Right lobe of liver (tissue), 6 donors: ENCODE results near the gene PCDHA11. TPM values are rescaled to one million over a fixed set of nuclear protein-coding genes. Genes with fewer than 3 reads are reported as not detected.

Experiments used
- ATAC-seq, 4 donors: fragments of 200-7000 bp; cut with Tn5 transposase; one replicate each; pipeline ENCODE4 v1.9.1; 2020; ENCODE audit warnings: mild to moderate bottlenecking in 4 of 4, moderate library complexity in 4 of 4
- DNase-seq, 3 donors: peaks; one replicate each; pipeline ENCODE4 v3.0.0-alpha.2; 2020
- H3K27ac ChIP-seq, 3 donors: fragments of 200-600 bp; one replicate each; pipeline ENCODE4 v1.8.0; 2022
- H3K27me3 ChIP-seq, 2 donors: fragments of 200-600 bp; one replicate each; pipeline ENCODE4 v1.8.0; 2022
- H3K36me3 ChIP-seq, 4 donors: fragments of 200-600 bp; sonication (generic) in 1 of 4; one replicate each; pipeline versions ENCODE4 v1.5.1 to v1.8.0; 2017 to 2022; ENCODE audit warnings: control low read depth in 1 of 4
- H3K4me1 ChIP-seq, 4 donors: fragments of 200-600 bp; sonication (generic) in 1 of 4; one replicate each; pipeline versions ENCODE4 v1.5.1 to v1.8.0; 2017 to 2022; ENCODE audit warnings: control low read depth in 1 of 4
- H3K4me3 ChIP-seq, 3 donors: fragments of 200-600 bp; one replicate each; pipeline ENCODE4 v1.8.0; 2022
- H3K9me3 ChIP-seq, 4 donors: fragments of 200-600 bp; sonication (generic) in 1 of 4; one replicate each; pipeline versions ENCODE4 v1.5.1 to v1.8.0; 2017 to 2022; ENCODE audit warnings: control low read depth in 1 of 4
- POLR2A ChIP-seq: fragments of 450-650 bp; IDR thresholded peaks from one replicate; pipeline ENCODE4 v1.6.1; 2017; ENCODE audit warnings: antibody characterized with exemption, mild to moderate bottlenecking
- WGBS: methylation state at CpG from one replicate; pipeline ENCODE4 v1.1.6; 2018; ENCODE audit warnings: low coverage, low lambda C conversion rate; ENCODE audit not compliant: insufficient coverage; ENCODE audit errors: missing lambda C conversion rate; 5-methylcytosine and 5-hydroxymethylcytosine counted together
- intact Hi-C, 2 donors: fragments of 100-400 bp; cut with DNase I; formaldehyde crosslinking; loops; one replicate each; pipeline versions ENCODE4 v1.11.2 to v1.14.1; 2022
- total RNA-seq, 6 experiments: library from RNA; depleted of rRNA in 2 of 6; stranded (reverse); fragments of >200 nt in 2 of 6; fragmentation: NEBNext Ultra II Directional in 3 of 6; extraction: Animal tissue kit (Norgen Biotek cat#: 25700) in 3 of 6; gene quantifications; one replicate each; pipeline versions ENCODE4 v1.1.0 to v1.2.4, GENCODE V29; 2016 to 2023
- TF ChIP-seq, protein P1 (sequence below), 4 donors: fragments of 200-600 bp in 3 of 4; fragments of 450-650 bp in 1 of 4; IDR thresholded peaks; one replicate each; pipeline versions ENCODE4 v1.5.1 to v1.8.0; 2016 to 2022; ENCODE audit warnings: antibody characterized with exemption in 4 of 4, mild to moderate bottlenecking in 2 of 4
- donor health status: DM: no; HTN: yes; CAD: no.
- donor health status: DM: no; HTN: no; CAD: no.
- donor health status: DM: no; HTN: no; CAD: no.
- donor health status: DM: no; HTN: yes; CAD: no.
- donor health status: DM: no; HTN: yes; CAD: no.

The PCDHA11 gene
- total RNA-seq, 6 experiments from 2014 or later: 0.04 to 0.51 (median 0.07) TPM; not detected in 3

DNA sequence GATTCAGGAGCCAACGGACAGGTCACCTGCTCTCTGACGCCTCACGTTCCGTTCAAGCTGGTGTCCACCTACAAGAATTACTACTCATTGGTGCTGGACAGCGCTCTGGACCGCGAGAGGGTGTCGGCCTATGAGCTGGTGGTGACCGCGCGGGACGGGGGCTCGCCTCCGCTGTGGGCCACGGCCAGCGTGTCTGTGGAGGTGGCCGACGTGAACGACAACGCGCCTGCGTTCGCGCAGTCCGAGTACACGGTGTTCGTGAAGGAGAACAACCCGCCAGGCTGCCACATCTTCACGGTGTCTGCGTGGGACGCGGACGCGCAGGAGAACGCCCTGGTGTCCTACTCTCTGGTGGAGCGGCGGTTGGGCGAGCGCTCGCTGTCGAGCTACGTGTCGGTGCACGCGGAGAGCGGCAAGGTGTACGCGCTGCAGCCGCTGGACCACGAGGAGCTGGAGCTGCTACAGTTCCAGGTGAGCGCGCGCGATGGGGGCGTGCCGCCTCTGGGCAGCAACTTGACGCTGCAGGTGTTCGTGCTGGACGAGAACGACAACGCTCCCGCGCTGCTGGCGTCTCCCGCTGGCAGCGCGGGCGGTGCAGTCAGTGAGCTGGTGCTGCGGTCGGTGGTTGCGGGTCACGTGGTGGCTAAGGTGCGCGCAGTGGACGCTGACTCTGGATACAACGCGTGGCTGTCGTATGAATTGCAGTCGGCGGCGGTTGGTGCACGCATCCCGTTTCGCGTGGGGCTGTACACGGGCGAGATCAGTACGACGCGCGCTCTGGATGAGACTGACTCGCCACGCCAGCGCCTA lies 11.4 kb upstream of the PCDHA11 start:
- WGBS: 61% methylated on average over 9 of the region's 94 CpGs
- ATAC-seq: no peak
- intact Hi-C loops: no loop called here
- Histone ChIP-seq H3K27ac (no peak overlapping the region), H3K27me3 (no peaks in the 10 kb centered on the region), H3K9me3 (peaks cover 0 to 4% (median under 1%) of the 10 kb centered on the region in 4 donors), H3K36me3 (no peaks in the 10 kb centered on the region), H3K4me3 (no peak overlapping the region), H3K4me1 (no peaks in the 10 kb centered on the region)
- no peak for DNase-seq
- TF ChIP-seq, protein P1, sequence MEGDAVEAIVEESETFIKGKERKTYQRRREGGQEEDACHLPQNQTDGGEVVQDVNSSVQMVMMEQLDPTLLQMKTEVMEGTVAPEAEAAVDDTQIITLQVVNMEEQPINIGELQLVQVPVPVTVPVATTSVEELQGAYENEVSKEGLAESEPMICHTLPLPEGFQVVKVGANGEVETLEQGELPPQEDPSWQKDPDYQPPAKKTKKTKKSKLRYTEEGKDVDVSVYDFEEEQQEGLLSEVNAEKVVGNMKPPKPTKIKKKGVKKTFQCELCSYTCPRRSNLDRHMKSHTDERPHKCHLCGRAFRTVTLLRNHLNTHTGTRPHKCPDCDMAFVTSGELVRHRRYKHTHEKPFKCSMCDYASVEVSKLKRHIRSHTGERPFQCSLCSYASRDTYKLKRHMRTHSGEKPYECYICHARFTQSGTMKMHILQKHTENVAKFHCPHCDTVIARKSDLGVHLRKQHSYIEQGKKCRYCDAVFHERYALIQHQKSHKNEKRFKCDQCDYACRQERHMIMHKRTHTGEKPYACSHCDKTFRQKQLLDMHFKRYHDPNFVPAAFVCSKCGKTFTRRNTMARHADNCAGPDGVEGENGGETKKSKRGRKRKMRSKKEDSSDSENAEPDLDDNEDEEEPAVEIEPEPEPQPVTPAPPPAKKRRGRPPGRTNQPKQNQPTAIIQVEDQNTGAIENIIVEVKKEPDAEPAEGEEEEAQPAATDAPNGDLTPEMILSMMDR (IDR thresholded peaks at IDR 0.05): no peak
- TF ChIP-seq POLR2A: no peak

DNA sequence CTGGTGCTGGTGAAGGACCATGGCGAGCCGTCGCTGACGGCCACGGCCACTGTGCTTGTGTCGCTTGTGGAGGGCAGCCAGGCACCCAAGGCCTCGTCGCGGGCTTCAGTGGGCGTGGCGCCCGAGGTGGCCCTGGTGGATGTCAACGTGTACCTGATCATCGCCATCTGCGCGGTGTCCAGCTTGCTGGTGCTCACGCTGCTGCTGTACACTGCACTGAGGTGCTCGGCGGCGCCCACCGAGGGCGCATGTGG lies 10.8 kb upstream of the PCDHA11 start:
- TF ChIP-seq POLR2A: no peak
- TF ChIP-seq, protein P1 (IDR thresholded peaks at IDR 0.05): no peak
- H3K27ac ChIP-seq: no peak overlapping the region
- peaks cover 0 to 4% (median 2%) of the 10 kb centered on the region in 4 donors for H3K9me3 ChIP-seq
- H3K4me1 ChIP-seq: no peaks in the 10 kb centered on the region
- no peak for ATAC-seq
- H3K27me3 ChIP-seq: no peaks in the 10 kb centered on the region
- intact Hi-C loops: no loop called here
- no peaks in the 10 kb centered on the region for H3K36me3 ChIP-seq
- WGBS: no CpG with 5 or more reads among the region's 22 CpGs
- DNase-seq: no peak
- H3K4me3 ChIP-seq: no peak overlapping the region

DNA sequence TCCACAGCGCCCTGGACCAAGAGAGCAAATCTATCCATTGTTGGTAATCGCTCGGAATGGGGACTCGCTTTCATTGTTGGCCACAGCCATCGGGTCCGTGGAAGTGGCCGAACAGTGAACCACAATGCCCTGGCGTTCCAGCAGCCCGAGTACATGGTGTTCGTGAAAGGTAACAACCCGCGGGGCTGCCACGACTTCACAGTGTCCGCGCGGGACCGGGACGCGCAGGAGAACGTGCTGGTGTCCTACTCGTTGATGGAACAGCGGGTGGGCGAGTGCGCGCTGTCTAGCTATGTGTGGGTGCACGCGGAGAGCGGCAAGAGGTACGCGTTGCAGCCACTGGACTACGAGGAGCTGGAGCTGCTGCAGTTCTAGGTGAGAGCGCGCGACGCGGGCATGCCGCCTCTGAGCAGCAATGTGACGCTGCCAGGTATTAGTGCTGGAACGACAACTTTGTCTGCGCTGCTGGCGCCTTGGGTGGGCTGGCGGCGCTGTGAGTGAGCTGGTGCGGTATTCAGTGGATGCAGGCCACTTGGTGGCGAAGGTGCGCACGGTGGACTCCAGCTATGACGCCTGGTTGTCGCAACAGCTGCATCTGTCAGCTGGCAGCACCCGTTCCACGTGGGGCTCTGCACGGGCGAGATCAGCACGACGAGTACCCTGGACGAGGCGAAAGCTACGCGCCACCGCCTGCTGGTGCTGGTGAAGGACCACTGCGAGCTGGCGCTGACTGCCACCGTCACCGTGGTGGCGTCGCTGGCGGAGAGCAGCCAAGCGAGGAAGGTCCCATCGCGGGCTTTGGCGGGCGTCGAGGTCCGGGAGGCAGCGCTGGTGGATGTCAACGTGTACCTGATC lies 6.1 kb upstream of the PCDHA11 start:
- no peak for ATAC-seq
- Histone ChIP-seq H3K4me3 (no peak overlapping the region), H3K27me3 (no peaks in the 10 kb centered on the region), H3K9me3 (peaks cover 0 to 4% (median 0%) of the 10 kb centered on the region in 4 donors), H3K4me1 (no peaks in the 10 kb centered on the region), H3K27ac (no peak overlapping the region), H3K36me3 (no peaks in the 10 kb centered on the region)
- WGBS: 45% methylated on average over 13 of the region's 76 CpGs
- DNase-seq: no peak
- intact Hi-C loops: no loop called here
- TF ChIP-seq POLR2A: no peak
- TF ChIP-seq, protein P1 (IDR thresholded peaks at IDR 0.05): no peak

DNA sequence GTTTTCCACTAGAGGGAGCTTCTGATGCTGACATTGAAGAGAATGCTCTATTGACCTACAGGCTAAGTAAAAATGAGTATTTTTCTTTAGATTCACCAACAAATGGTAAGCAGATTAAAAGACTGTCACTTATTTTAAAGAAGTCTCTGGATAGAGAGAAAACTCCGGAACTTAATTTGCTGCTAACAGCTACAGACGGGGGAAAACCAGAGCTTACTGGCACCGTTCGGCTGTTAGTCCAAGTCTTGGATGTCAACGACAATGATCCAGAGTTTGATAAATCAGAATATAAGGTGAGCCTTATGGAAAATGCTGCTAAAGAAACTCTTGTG lies 764 bp downstream of the PCDHA11 start:
- ATAC-seq (no peak), DNase-seq (no peak)
- no peak overlapping the region for H3K27ac ChIP-seq
- no peaks in the 10 kb centered on the region for H3K4me1 ChIP-seq
- intact Hi-C loops: no loop called here
- 47% methylated on average over 5 of the region's 5 CpGs for WGBS
- no peaks in the 10 kb centered on the region for H3K36me3 ChIP-seq
- H3K4me3 ChIP-seq: peak overlapping the region in 1 of 3 donors; percentile 11
- no peaks in the 10 kb centered on the region for H3K9me3 ChIP-seq
- H3K27me3 ChIP-seq: peaks cover 0 to 4% of the 10 kb centered on the region in 2 donors
- TF ChIP-seq, protein P1 (IDR thresholded peaks at IDR 0.05): no peak
- TF ChIP-seq POLR2A: no peak
